ENCODE measurements around the gene MSI2. TPM values are rescaled to one million over a fixed set of nuclear protein-coding genes. Genes with fewer than 3 reads are reported as not detected.

Gene MSI2
- total and polyA plus RNA-seq, 9 of the 15 experiments (the other 6 are each of a cell fraction or from before 2014, with no cell fraction given): 4.6 to 61.8 (median 42.4) TPM

DNA sequence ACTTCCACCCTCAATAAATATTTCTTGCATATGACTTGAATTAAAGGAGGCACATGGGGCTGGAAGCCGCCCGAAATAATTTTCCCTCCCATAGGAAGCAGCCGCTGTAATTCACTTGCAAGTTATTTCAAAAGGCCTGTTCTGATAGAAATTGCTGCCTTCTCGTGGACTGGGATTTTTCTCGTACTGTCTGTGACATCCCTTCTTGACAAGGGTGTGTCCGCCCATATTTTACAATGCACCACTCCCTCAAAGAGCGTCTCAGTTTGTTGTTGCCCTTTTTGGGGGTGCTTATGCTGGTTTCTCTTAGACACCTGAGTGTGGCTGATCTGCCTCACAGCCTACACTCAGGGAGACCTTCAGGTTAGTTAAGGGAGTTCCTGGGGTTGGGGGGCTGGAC is 160.0 kb downstream of the MSI2 start:
- no peak overlapping the region for H3K27ac ChIP-seq (ENCODE audit: extremely low read depth, low read depth, low read length)
- ChIA-PET CTCF (ENCODE audit: low intra/inter-chr PET ratio) (no interaction called here), POLR2A (no interaction called here)
- intact Hi-C loops (cut with micrococcal nuclease): no loop called here
- WGBS (ENCODE audit: insufficient coverage, low coverage, missing lambda C conversion rate): 90% methylated on average over 7 of the region's 7 CpGs
- FAIRE-seq (no peak), ATAC-seq (no peak), DNase-seq (ENCODE audit: extremely low read depth in 1 of 4, low spot score in 3 of 4) (no peak)
- no peaks in the 10 kb centered on the region for H3K27me3 ChIP-seq (ENCODE audit: control insufficient read depth in 2 of 2, insufficient read depth in 2 of 2, low read length in 2 of 2)
- in situ Hi-C loops (cut with MboI): no loop called here
- H3K4me3 ChIP-seq: no peak overlapping the region
- H3K9me1 ChIP-seq (ENCODE audit: control insufficient read depth, insufficient read depth, low read length): no peaks in the 10 kb centered on the region
- H3K36me3 ChIP-seq (ENCODE audit: control insufficient read depth, insufficient read depth, low read length): no peaks in the 10 kb centered on the region
- no peak overlapping the region for H3K9ac ChIP-seq (ENCODE audit: insufficient read depth in 1 of 2, low read depth in 2 of 2, low read length in 2 of 2)
- TF ChIP-seq, protein P1, sequence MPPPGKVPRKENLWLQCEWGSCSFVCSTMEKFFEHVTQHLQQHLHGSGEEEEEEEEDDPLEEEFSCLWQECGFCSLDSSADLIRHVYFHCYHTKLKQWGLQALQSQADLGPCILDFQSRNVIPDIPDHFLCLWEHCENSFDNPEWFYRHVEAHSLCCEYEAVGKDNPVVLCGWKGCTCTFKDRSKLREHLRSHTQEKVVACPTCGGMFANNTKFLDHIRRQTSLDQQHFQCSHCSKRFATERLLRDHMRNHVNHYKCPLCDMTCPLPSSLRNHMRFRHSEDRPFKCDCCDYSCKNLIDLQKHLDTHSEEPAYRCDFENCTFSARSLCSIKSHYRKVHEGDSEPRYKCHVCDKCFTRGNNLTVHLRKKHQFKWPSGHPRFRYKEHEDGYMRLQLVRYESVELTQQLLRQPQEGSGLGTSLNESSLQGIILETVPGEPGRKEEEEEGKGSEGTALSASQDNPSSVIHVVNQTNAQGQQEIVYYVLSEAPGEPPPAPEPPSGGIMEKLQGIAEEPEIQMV (tag; conservative IDR thresholded peaks at IDR 0.05; ENCODE audit: low read depth): no peak
- no peak overlapping the region for H2AFZ ChIP-seq (ENCODE audit: low read depth, low read length)
- no TSS peak for BruUV-seq (replicated peaks)
- H3K9me3 ChIP-seq (replicated peaks; ENCODE audit: control insufficient read depth, insufficient read depth, low read depth, low read length): no peaks in the 10 kb centered on the region
- no peak overlapping the region for H3K4me2 ChIP-seq (ENCODE audit: insufficient read depth, low read length)
- no peaks in the 10 kb centered on the region; the same call in 2 of the 3 replicates for H3K79me2 ChIP-seq (ENCODE audit: control insufficient read depth, insufficient read depth, low read length)
- H3K4me1 ChIP-seq (replicated peaks in 1 of 2; ENCODE audit: control insufficient read depth in 2 of 2, insufficient read depth in 2 of 2, low read length in 2 of 2): peaks cover 9 to 13% of the 10 kb centered on the region in 2 experiments; a peak in 3 of 5 replicates
- H4K20me1 ChIP-seq (replicated peaks; ENCODE audit: control insufficient read depth, insufficient read depth, low read length): no peaks in the 10 kb centered on the region

GRCh38 chr17:57417956-57418355 is 161.6 kb downstream of the MSI2 start:
- no peak overlapping the region for H3K9ac ChIP-seq (ENCODE audit: insufficient read depth in 1 of 2, low read depth in 2 of 2, low read length in 2 of 2)
- FAIRE-seq (no peak), DNase-seq (ENCODE audit: extremely low read depth in 1 of 4, low spot score in 3 of 4) (no peak), ATAC-seq (no peak)
- CTCF ChIA-PET (ENCODE audit: low intra/inter-chr PET ratio): no interaction called here
- H3K4me2 ChIP-seq (ENCODE audit: insufficient read depth, low read length): no peak overlapping the region
- H3K79me2 ChIP-seq (ENCODE audit: control insufficient read depth, insufficient read depth, low read length): peaks cover 4% of the 10 kb centered on the region; the same call in 1 of the 3 replicates
- no peaks in the 10 kb centered on the region for H3K9me3 ChIP-seq (replicated peaks; ENCODE audit: control insufficient read depth, insufficient read depth, low read depth, low read length)
- H3K9me1 ChIP-seq (ENCODE audit: control insufficient read depth, insufficient read depth, low read length): no peaks in the 10 kb centered on the region
- no peak overlapping the region for H3K27ac ChIP-seq (ENCODE audit: extremely low read depth, low read depth, low read length)
- intact Hi-C loops (cut with micrococcal nuclease): no loop called here
- peaks cover 10 to 13% of the 10 kb centered on the region in 2 experiments; a peak in 3 of 5 replicates for H3K4me1 ChIP-seq (replicated peaks in 1 of 2; ENCODE audit: control insufficient read depth in 2 of 2, insufficient read depth in 2 of 2, low read length in 2 of 2)
- no peaks in the 10 kb centered on the region for H4K20me1 ChIP-seq (replicated peaks; ENCODE audit: control insufficient read depth, insufficient read depth, low read length)
- in situ Hi-C loops (cut with MboI): no loop called here
- H2AFZ ChIP-seq (ENCODE audit: low read depth, low read length): no peak overlapping the region
- no peak for TF ChIP-seq ZNF324 (CRISPR knock-in tag; IDR thresholded peaks at IDR 0.05)
- TF ChIP-seq BCOR (IDR thresholded peaks at IDR 0.05): no peak
- no peak for TF ChIP-seq ZNF143 (CRISPR knock-in tag; IDR thresholded peaks at IDR 0.05)
- no peak for TF ChIP-seq HOXB6 (CRISPR knock-in tag; IDR thresholded peaks at IDR 0.05; ENCODE audit: borderline replicate concordance)
- no peak overlapping the region for H3K4me3 ChIP-seq
- 89% methylated on average over 7 of the region's 7 CpGs for WGBS (ENCODE audit: insufficient coverage, low coverage, missing lambda C conversion rate)
- H3K36me3 ChIP-seq (ENCODE audit: control insufficient read depth, insufficient read depth, low read length): no peaks in the 10 kb centered on the region
- POLR2A ChIA-PET: no interaction called here
- no TSS peak for BruUV-seq (replicated peaks)
- no peaks in the 10 kb centered on the region for H3K27me3 ChIP-seq (ENCODE audit: control insufficient read depth in 2 of 2, insufficient read depth in 2 of 2, low read length in 2 of 2)

Measured in K562 (cell line).